Trophoblast cell (in vitro differentiated cells and primary cell): ENCODE data around the gene CD200R1L.

ENCODE experiments used
- DNase-seq, 2 donors: peaks; one replicate each; pipeline ENCODE4 v3.0.0-alpha.2; 2016
- H2AFZ ChIP-seq: 2 replicates; pipeline ENCODE4 v1.6.1; 2013; ENCODE audit warnings: low read length, moderate library complexity, mild to moderate bottlenecking; ENCODE audit not compliant: insufficient read depth, poor library complexity
- H2AK5ac ChIP-seq: 2 replicates; pipeline ENCODE4 v1.6.1; 2013; ENCODE audit warnings: mild to moderate bottlenecking, low read length
- H2BK120ac ChIP-seq: 2 replicates; pipeline ENCODE4 v1.6.1; 2013; ENCODE audit warnings: low read length, mild to moderate bottlenecking, moderate library complexity; ENCODE audit not compliant: insufficient read depth, poor library complexity
- H2BK12ac ChIP-seq: 2 replicates; pipeline ENCODE4 v1.6.1; 2013; ENCODE audit warnings: mild to moderate bottlenecking, low read length, moderate library complexity
- H2BK5ac ChIP-seq: 2 replicates; pipeline ENCODE4 v1.6.1; 2013; ENCODE audit warnings: low read length, low read depth, moderate library complexity, mild to moderate bottlenecking; ENCODE audit not compliant: poor library complexity
- H3K14ac ChIP-seq: 2 replicates; pipeline ENCODE4 v1.6.1; 2013; ENCODE audit warnings: mild to moderate bottlenecking, low read length
- H3K18ac ChIP-seq: 2 replicates; pipeline ENCODE4 v1.6.1; 2013; ENCODE audit warnings: mild to moderate bottlenecking, low read length
- H3K23ac ChIP-seq: 2 replicates; pipeline ENCODE4 v1.6.1; 2013; ENCODE audit warnings: low read length
- H3K27ac ChIP-seq: 2 replicates; pipeline ENCODE4 v1.5.1; 2013; ENCODE audit warnings: low read depth, mild to moderate bottlenecking, inconsistent platforms, low read length, moderate library complexity
- H3K27me3 ChIP-seq: 2 replicates; pipeline ENCODE4 v1.6.1; 2013; ENCODE audit warnings: inconsistent platforms, mild to moderate bottlenecking, low read length, moderate library complexity; ENCODE audit not compliant: insufficient read depth
- H3K36me3 ChIP-seq, 2 experiments: 1 replicate in 1 of 2; 2 replicates in 1 of 2; pipeline ENCODE4 v1.6.1; 2013; ENCODE audit warnings: low read length in 2 of 2, mild to moderate bottlenecking in 2 of 2, moderate library complexity in 1 of 2; ENCODE audit not compliant: insufficient read depth in 2 of 2, control insufficient read depth in 1 of 2
- H3K4ac ChIP-seq: 2 replicates; pipeline ENCODE4 v1.6.1; 2013; ENCODE audit warnings: low read depth, mild to moderate bottlenecking, low read length, moderate library complexity
- H3K4me1 ChIP-seq, 2 experiments: 1 replicate in 1 of 2; 2 replicates in 1 of 2; pipeline ENCODE4 v1.6.1; 2013; ENCODE audit warnings: low read length in 2 of 2, mild to moderate bottlenecking in 2 of 2, moderate library complexity in 1 of 2; ENCODE audit not compliant: insufficient read depth in 2 of 2, control insufficient read depth in 1 of 2
- H3K4me2 ChIP-seq: 2 replicates; pipeline ENCODE4 v1.6.1; 2013; ENCODE audit warnings: inconsistent platforms, mild to moderate bottlenecking, low read length, moderate library complexity
- H3K4me3 ChIP-seq: 2 replicates; pipeline ENCODE4 v1.5.1; 2013; ENCODE audit warnings: mild to moderate bottlenecking, low read depth, low read length, inconsistent platforms
- H3K79me1 ChIP-seq: one replicate; pipeline ENCODE4 v1.6.1; 2013; ENCODE audit warnings: low read length
- H3K79me2 ChIP-seq: 2 replicates; pipeline ENCODE4 v1.6.1; 2013; ENCODE audit warnings: low read length, mild to moderate bottlenecking; ENCODE audit not compliant: control insufficient read depth, insufficient read depth, poor library complexity
- H3K9ac ChIP-seq: 2 replicates; pipeline ENCODE4 v1.6.1; 2013; ENCODE audit warnings: mild to moderate bottlenecking, low read length
- H3K9me3 ChIP-seq: 2 replicates; pipeline ENCODE4 v1.6.1; 2013; ENCODE audit warnings: low read depth, mild to moderate bottlenecking, control low read depth, inconsistent platforms, low read length; ENCODE audit not compliant: insufficient read depth
- H4K12ac ChIP-seq: 2 replicates; pipeline ENCODE4 v1.6.1; 2013; ENCODE audit warnings: low read depth, mild to moderate bottlenecking, low read length, moderate library complexity
- H4K8ac ChIP-seq: 2 replicates; pipeline ENCODE4 v1.6.1; 2013; ENCODE audit warnings: low read depth, mild to moderate bottlenecking, low read length, moderate library complexity
- H4K91ac ChIP-seq: one replicate; pipeline ENCODE4 v1.6.1; 2013; ENCODE audit warnings: low read depth, mild to moderate bottlenecking, low read length, moderate library complexity
- WGBS: extraction: QIAGEN DNeasy Blood & Tissue Kit; methylation state at CpG from one replicate; pipeline ENCODE4 v1.1.7; 2013; ENCODE audit warnings: missing lambda C conversion rate; ENCODE audit not compliant: insufficient read length, insufficient coverage; ENCODE audit errors: extremely low coverage; 5-methylcytosine and 5-hydroxymethylcytosine counted together

The CD200R1L gene

GRCh38 chr3:112873632-112874031 is 27.0 kb upstream of the CD200R1L start:
- no peak overlapping the region for H2BK12ac ChIP-seq

GRCh38 chr3:112871735-112872134 is 25.1 kb upstream of the CD200R1L start:
- no peaks in the 10 kb centered on the region for H3K79me2 ChIP-seq
- H4K8ac ChIP-seq = no peak overlapping the region
- no peak overlapping the region for H3K4ac ChIP-seq
- H2BK120ac ChIP-seq = no peak overlapping the region
- no peaks in the 10 kb centered on the region for H3K27me3 ChIP-seq
- no peak overlapping the region for H2BK12ac ChIP-seq
- H3K4me3 ChIP-seq = no peak overlapping the region
- no peak overlapping the region for H2BK5ac ChIP-seq
- WGBS = no CpG with 5 or more reads among the region's 3 CpGs
- H2AK5ac ChIP-seq = no peak overlapping the region
- DNase-seq = no peak
- no peak overlapping the region for H2AFZ ChIP-seq
- H3K9me3 ChIP-seq = no peaks in the 10 kb centered on the region
- H3K23ac ChIP-seq = no peak overlapping the region
- no peaks in the 10 kb centered on the region for H3K4me1 ChIP-seq
- H3K18ac ChIP-seq = no peak overlapping the region
- no peak overlapping the region for H4K91ac ChIP-seq
- no peak overlapping the region for H3K9ac ChIP-seq
- H3K14ac ChIP-seq = no peak overlapping the region
- no peaks in the 10 kb centered on the region for H3K36me3 ChIP-seq
- no peak overlapping the region for H4K12ac ChIP-seq
- H3K4me2 ChIP-seq = no peak overlapping the region
- H3K79me1 ChIP-seq = no peaks in the 10 kb centered on the region
- no peak overlapping the region for H3K27ac ChIP-seq

More at GRCh38 chr3:112873632-112874031, 27.0 kb upstream of the CD200R1L start:
- Histone ChIP-seq H3K36me3 (no peaks in the 10 kb centered on the region), H2BK120ac (no peak overlapping the region), H3K18ac (no peak overlapping the region), H2BK5ac (no peak overlapping the region), H3K4me2 (no peak overlapping the region), H3K27me3 (no peaks in the 10 kb centered on the region), H3K9me3 (no peaks in the 10 kb centered on the region), H2AFZ (no peak overlapping the region), H3K79me2 (no peaks in the 10 kb centered on the region), H4K8ac (no peak overlapping the region), H3K9ac (no peak overlapping the region), H3K27ac (no peak overlapping the region), H3K4me3 (no peak overlapping the region), H3K4ac (no peak overlapping the region), H3K4me1 (no peaks in the 10 kb centered on the region), H3K23ac (no peak overlapping the region), H4K91ac (no peak overlapping the region), H2AK5ac (no peak overlapping the region), H4K12ac (no peak overlapping the region), H3K14ac (no peak overlapping the region), H3K79me1 (no peaks in the 10 kb centered on the region)
- no CpG with 5 or more reads among the region's 2 CpGs for WGBS
- no peak for DNase-seq

GRCh38 chr3:112865757-112866156 is 19.1 kb upstream of the CD200R1L start:
- Histone ChIP-seq H2BK12ac (no peak overlapping the region), H4K8ac (no peak overlapping the region), H2BK5ac (no peak overlapping the region), H3K14ac (no peak overlapping the region), H3K4ac (no peak overlapping the region), H4K91ac (no peak overlapping the region), H3K4me2 (no peak overlapping the region), H3K79me2 (no peaks in the 10 kb centered on the region), H3K36me3 (no peaks in the 10 kb centered on the region), H3K4me1 (no peaks in the 10 kb centered on the region), H3K4me3 (no peak overlapping the region), H4K12ac (no peak overlapping the region), H3K27ac (no peak overlapping the region), H3K27me3 (no peaks in the 10 kb centered on the region), H2BK120ac (no peak overlapping the region), H2AFZ (no peak overlapping the region), H2AK5ac (no peak overlapping the region), H3K9me3 (no peaks in the 10 kb centered on the region), H3K79me1 (no peaks in the 10 kb centered on the region), H3K18ac (no peak overlapping the region), H3K9ac (no peak overlapping the region), H3K23ac (no peak overlapping the region)
- no CpG with 5 or more reads among the region's 2 CpGs for WGBS
- DNase-seq = no peak

GRCh38 chr3:112860898-112861297 is 14.2 kb upstream of the CD200R1L start:
- no peak overlapping the region for H2BK120ac ChIP-seq
- H3K27ac ChIP-seq = no peak overlapping the region
- H4K12ac ChIP-seq = no peak overlapping the region
- H3K79me1 ChIP-seq = no peaks in the 10 kb centered on the region
- H3K18ac ChIP-seq = no peak overlapping the region
- no peak overlapping the region for H3K4me2 ChIP-seq
- no peaks in the 10 kb centered on the region for H3K4me1 ChIP-seq
- H4K91ac ChIP-seq = no peak overlapping the region
- H3K36me3 ChIP-seq = no peaks in the 10 kb centered on the region
- H2BK5ac ChIP-seq = no peak overlapping the region
- no peaks in the 10 kb centered on the region for H3K27me3 ChIP-seq
- no peak overlapping the region for H2BK12ac ChIP-seq
- no peak overlapping the region for H4K8ac ChIP-seq
- H3K4ac ChIP-seq = no peak overlapping the region
- no peak for DNase-seq
- H2AFZ ChIP-seq = no peak overlapping the region
- H3K9me3 ChIP-seq = no peaks in the 10 kb centered on the region
- H3K14ac ChIP-seq = no peak overlapping the region
- no peak overlapping the region for H2AK5ac ChIP-seq
- no peak overlapping the region for H3K4me3 ChIP-seq
- no peak overlapping the region for H3K9ac ChIP-seq
- no peaks in the 10 kb centered on the region for H3K79me2 ChIP-seq
- H3K23ac ChIP-seq = no peak overlapping the region
